ENCODE results near the gene EPS8. TPM values are rescaled to one million over a fixed set of nuclear protein-coding genes. Genes with fewer than 3 reads are reported as not detected.
A peak's percentile ranks its signal among the peaks of the same experiment; 100 is the strongest.

The EPS8 gene
- total RNA-seq, 1 experiment from 2014 or later: 36.7 TPM

DNA sequence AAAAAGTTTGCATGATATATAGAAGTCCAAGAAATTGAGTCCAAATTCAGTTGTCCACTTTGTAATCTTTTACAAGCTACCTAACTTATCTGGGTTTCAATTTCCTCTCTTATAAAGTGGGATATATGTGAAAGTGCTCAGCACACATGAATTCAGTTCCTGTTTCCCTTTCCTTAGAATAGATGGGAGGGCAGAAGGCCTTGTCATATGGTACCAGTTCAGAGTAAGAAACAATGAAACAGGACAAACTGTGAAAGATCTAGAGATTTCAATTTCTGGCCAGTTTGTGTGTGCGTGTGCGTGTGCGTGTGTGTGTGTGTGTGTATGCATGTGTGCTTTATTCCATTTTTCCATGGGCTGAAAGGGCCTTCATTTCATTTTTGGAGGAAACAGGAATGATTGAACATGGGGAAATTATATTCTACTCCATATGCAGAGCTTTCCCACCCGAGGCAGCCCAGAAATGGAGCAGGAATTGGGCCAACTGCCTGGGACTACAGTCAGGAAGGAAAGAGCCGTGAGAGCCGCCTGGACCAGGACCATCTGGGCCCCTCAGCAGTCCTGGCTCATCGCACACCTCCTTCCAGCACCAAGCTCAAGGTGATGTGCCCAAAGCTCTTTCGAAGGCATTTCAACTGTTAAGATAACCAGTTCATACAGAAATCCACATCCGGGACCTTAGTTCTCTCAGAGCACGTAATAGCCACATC, 183.2 kb downstream of the EPS8 start:
- DNase-seq (ENCODE audit: low read depth): no peak

DNA sequence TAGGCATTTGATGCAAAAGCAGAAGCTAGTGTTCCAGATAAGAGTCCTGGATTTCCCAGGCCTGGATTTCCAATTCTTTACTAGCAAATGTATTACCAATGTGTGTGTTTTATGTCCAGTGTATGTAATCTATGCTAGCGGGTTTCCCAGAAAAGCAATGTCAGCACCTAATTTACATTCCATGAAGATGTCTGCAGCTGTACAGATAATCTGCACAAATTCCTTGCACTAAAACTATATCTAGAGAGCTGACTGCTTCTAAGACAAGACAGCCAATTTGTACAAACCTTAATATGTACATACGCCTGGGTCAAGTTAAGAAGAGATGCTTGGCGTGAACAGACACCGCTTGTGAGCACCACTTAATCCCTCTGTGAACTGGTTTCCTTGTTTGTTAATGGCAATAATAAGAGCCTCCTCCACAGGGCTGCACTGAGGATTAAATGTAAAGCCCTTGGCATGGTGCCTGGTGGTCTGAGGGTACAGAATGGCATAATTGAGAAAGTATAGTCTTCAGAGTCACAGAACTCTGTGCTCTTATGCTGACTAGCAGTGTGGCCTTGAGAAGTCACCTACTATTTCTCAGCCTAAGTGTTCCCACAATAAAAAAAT, 185.6 kb downstream of the EPS8 start:
- DNase-seq (ENCODE audit: low read depth): no peak

DNA sequence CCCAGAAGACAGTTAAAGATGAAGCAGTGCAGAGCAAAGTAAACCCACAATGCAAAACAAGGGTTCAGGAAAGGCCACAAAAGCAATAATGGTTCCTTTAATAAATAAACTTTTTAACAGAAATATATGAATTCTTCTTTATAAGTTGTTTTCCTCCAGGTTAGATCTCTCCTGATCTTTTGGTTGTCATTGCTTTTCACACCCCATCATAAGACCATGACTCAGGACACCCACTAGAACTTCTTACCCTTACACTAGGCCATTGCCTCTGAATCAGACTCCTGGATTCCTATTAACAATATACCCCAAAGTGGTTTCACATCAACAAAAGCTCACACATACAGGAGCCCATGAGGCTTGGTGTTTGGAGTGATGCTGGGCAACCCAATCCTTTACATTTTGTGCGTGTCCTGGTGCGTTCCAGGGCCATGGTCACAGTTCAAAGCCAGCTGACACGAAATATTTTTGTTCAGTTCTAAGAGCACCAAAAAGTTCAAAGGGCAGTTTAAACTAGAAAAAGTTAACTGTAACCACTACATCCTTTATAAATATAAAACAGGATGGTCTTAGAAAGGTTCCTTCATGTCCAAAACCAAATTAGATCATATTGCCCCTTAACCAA, 187.0 kb downstream of the EPS8 start:
- DNase-seq (ENCODE audit: low read depth): no peak

DNA sequence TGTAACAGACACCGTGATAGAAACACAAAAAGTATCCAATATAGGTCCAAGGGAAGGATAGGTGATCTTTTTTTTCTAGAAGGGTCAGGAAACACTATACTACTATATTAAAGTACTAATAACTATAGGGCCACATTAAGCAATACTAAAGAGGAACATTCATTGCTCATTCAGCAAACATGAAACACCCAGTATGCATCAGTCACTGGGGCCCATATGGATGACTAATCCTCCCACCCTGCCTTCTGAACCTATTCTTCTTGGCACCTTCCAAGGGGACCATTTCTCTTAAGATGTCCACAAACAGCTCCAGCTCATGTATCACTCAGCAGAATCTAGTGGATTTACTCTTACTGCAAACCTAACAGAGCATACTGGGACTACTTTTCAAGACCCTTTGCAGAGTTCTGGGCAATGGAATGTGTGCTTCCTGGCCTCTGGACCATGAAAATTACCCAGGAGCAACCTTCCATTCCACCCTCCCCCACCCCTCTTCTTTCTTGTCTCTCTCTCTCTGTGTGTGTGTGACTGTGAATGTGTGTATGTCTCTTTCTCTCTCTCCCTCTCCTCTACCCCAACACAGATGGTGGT, 187.9 kb downstream of the EPS8 start:
- peak; percentile 86 for DNase-seq (ENCODE audit: low read depth)

DNA sequence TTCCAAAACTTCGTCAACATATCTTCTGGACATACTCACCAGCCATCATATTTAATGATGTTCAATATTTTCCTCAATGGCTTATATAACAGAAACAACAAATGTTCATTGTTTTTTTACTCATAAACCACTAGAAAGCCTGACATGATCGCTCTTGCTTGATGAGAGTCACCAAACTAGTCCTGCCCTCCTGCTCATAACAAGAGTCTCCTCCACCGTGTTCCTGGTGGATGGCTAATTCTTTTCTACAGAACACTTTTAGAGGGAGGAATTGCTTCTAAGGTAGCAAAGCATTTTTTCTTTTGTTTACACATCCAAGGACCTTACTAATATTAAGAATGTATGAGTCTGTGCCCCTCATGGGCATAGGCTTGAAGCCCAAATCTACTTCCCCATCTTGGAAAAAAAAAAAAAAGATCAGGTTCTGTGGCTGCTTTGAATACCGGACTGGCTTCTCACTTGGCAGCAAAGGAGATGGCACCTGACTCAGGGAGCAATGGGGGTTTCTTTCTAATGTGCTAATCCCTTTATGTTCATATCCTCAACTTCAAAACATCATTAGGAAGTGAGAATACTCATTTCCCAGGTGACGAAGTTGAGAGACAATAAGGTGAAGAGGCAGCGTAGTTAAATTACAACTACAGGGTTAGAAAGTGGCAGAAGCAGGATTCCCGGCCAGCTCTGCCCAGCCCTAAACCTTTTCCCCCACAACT, 188.8 kb downstream of the EPS8 start:
- DNase-seq (ENCODE audit: low read depth): no peak

DNA sequence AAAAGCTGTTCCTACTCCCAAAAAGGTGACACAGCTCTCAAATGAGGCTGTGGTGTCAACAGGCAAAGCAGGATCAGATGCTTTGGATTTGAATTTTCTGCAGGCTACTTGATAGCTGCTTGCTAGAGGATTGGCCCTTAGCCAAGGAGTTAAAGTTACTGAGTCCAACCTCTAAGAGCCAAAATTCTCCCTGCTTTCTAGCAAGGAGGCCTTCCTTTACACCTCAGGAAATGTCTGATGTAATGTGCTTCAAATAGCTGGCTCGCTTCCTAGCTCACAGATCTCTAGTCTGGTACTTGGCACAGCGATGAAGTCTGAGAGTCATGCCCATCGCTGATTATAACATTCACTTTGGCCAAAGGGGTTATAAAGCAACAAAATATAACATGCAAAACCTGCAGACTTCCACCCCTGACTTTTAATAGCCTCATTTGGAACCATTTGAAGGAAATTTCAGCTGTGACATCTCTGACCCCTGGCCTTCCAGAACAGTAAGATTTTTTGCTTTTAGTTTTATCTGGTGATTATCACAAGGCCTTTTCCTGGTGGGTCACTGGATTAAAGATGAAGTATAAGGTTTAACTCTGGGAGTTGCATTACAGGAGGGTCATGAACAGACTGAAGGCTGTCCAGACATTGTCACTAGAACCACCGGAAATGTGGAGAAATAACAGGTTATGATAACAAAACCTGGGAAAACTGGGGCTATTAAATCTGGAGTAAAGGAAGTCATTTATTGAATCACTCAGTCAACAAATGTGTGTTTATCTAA, 189.7 kb downstream of the EPS8 start:
- DNase-seq (ENCODE audit: low read depth): peak; percentile 58

DNA sequence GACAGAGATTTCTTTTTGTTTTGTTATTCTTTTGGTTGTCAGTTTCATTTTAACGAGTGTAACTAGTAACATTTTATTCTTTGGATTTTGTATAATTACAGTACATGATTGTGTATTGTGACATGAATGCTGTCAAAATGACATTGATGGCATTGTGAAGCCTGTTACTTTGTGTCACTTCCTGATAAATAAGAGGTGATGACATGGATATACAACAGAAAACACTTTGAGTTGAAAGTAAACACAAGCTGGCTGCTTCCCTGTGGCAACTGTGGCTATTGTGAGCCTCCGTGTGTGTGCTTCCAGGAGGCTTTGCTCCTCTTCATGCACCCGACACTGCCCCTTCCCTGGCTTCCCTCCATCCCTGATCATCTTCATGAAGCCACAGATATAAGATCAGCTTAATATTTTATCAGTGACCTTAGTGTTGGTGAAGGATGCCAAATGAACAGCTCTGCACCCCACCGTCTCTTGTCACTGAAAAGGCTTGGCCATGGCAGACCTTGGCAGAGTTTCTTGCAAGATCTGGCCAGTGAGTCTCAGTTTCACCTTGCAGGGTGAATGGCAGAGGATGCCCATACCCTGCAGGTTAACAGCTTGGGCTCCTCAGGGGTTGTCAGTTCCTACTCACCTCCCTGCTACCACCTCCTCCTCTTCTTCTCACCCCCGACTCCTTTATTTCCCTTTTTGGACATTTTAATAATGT, 191.9 kb downstream of the EPS8 start:
- DNase-seq (ENCODE audit: low read depth): no peak

DNA sequence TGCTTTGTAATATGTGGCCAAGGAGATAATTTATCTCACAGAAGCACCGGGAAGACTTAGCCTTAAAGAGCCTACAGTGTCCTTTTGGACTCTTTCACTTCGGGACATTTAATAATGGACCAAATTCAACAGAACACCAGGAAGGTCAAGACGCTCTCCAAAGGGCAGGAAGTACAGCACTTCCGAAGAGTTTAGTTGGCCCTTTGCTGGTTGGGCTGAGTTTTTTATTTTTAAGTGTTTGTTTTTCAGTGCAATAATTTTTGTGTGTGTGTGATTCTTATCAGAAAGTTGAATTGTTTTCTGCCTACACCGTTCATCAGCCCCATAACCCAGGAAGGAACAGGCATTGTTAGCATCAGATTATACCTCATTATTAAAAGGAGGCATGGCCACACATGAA, 193.0 kb downstream of the EPS8 start:
- no peak for DNase-seq (ENCODE audit: low read depth)

DNA sequence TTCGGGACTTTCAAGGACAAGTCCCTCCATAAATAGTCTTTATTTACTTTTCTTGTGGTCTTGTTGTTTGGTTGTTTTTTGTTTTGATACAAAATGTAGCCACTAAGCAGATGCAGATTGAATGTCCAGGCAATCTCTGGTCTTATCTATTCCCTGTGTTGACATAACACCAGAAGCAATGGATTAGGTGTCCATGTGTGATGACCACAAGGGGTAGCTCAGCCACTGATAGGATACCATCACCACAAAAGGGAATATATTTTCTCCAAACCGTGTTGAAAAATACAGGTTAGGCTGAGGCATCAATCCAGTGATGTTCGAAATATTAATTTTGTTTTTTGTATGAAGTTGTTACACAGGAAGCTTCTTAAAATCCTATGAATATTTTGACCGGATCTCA, 196.3 kb downstream of the EPS8 start:
- no peak for DNase-seq (ENCODE audit: low read depth)

DNA sequence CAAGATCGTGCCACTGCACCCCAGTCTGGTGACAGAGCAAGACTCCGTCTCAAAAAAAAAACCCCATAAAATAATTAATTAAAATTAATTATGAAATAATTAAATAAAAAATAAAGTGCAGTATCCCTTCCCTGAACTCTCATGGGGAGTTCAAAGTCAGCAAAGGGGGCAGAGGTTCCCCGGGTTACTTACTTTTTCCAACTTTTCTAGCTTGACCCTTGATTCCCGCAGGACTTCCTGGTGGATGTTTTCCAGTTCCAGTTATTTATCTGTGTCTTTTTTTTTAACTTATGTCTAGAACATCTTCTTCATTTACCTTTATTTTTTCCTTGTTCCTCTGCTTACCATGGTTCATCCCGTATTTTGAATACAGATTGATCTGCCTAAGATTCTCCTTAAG, 197.4 kb downstream of the EPS8 start:
- no peak for DNase-seq (ENCODE audit: low read depth)

DNA sequence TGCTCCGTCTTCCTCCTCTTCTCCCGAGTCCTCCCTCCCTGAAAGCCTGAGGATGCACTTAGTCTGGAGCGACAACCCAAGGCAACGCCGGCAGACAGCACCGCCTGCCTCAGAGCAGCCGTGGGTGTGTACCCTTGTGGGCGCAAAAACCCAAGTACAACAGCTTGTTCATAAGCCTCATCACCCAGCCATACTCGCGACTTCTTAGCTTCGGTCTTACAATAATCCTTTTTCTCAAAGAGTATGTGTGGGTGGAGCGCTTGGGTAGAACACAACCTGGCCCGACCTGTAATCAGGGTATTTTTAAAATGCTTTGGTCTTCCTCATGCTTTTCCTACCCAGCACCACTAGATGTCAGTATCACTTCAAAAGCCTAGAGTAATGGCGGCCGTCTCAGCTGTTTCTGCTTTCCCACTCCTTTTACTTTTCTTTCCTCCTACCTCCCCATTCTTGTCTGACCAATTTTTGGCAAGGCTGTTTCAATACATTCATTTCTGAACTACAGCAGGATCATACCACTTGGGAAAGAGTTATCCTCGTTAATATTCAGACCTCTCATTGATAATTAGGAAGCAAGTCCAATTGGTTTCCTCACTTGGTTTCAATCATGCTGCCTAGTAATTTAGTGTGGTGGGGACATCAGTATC, 198.9 kb downstream of the EPS8 start:
- peak; percentile 70 for DNase-seq (ENCODE audit: low read depth)

DNA sequence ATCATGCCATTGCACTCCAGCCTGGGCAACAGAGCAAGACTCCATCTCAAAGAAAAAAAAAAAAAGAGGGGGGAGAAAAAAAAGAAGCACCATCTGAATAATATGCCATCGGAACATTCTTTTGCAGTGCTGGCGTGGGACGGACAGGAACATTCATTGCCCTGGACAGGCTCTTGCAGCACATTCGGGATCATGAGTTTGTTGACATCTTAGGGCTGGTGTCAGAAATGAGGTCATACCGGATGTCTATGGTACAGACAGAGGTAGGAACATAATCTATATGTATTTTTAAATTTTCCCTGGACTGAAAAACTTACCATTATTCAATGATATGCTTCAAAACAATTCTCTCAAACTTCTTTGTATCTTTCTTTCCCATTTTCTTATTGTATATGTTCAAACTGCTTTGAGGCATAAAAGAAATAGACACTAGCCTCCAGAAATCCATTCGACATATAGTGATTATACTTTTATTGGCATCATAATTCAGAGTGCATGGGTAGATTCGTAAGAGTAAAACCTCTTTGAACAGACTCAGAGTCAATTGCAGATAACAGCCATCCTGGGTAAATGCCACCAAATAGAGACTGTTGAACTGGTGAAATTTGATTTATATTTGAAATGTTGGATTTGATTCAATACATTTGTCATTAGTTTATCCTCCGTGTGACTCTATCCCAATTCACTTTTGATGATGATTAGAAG, 199.7 kb downstream of the EPS8 start:
- DNase-seq (ENCODE audit: low read depth): no peak

DNA sequence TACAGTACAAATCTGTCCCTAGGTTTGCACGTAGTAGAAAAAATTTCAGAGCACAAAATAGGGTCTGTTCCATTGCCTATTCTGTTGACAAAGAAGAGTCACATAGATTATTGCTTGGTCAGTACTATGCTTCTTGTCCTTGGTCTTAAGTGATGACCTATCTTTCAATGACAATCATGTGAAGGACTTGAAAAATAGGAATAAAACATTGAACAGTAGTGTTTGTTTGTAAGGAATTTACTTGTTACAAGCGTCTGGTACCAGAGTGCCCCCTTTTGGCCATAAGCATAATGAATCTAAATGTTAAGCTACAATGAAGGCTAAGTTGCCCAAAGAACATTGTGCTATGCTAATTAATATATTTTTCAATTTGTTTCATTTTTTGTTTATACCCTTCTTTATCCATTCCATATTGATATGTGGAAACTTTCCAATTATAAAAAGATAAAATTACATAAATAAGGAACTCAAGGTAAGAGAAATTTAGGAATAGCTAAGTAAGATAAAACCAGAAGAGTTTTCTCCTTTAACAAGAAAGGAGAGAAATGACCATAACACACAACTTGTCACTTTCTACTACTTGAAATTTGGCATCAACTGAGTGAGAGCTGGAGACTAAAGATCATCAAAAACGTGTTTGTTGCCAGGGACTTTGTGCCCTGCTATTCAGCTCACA, 204.7 kb downstream of the EPS8 start:
- no peak for DNase-seq (ENCODE audit: low read depth)

DNA sequence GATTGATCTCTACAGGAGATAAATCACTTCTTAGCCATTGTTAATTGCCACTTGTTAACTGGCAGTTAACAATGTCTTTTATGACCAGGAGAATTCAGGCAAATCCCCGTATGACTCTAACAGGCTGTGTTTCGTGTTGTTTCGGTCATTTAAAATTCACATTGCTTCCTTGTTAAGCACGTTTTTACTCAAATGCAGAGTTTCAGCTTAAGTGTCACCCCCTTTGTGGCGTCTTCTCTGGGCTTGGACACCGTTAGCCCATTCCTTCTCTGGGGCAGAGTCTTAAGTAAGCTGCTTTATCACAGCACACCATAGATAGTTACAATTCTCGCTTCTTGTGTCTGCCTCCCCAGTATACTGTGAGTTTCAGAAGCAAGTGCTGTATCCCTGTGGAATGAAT, 205.4 kb downstream of the EPS8 start:
- DNase-seq (ENCODE audit: low read depth): no peak

DNA sequence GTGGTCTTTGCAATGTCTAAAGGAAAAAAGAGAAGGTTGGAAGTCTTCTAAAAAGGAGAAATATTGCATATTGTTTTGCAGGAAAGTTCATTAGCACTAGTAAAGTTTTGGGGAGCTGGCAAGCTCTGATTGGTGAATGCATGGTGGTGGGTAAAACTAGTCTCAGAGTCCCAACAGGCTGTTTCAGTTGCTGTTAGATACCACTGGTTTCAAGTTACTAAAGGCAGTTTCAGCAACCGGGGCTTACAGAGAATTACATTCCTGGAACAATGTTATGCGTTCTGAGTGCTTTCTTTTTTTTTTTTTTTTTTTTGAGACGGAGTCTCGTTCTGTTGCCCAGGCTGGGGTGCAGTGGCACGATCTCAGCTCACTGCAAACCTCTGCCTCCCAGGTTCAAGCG, 208.2 kb downstream of the EPS8 start:
- DNase-seq (ENCODE audit: low read depth): no peak

DNA sequence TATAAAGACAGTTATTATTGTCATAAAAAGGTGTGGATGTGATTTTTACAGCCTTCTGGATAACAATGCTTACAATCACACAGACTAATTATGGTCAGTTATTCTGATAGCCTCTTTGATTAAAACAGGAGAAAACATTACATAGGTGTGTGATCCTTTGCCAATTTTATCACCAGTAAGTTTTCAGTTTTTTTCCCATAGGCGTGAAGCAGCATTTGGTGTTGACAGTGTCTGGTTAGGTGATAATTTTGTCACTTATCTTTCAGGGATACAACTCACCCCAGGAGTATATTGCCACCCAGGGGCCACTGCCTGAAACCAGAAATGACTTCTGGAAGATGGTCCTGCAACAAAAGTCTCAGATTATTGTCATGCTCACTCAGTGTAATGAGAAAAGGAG, 208.8 kb downstream of the EPS8 start:
- no peak for DNase-seq (ENCODE audit: low read depth)

DNA sequence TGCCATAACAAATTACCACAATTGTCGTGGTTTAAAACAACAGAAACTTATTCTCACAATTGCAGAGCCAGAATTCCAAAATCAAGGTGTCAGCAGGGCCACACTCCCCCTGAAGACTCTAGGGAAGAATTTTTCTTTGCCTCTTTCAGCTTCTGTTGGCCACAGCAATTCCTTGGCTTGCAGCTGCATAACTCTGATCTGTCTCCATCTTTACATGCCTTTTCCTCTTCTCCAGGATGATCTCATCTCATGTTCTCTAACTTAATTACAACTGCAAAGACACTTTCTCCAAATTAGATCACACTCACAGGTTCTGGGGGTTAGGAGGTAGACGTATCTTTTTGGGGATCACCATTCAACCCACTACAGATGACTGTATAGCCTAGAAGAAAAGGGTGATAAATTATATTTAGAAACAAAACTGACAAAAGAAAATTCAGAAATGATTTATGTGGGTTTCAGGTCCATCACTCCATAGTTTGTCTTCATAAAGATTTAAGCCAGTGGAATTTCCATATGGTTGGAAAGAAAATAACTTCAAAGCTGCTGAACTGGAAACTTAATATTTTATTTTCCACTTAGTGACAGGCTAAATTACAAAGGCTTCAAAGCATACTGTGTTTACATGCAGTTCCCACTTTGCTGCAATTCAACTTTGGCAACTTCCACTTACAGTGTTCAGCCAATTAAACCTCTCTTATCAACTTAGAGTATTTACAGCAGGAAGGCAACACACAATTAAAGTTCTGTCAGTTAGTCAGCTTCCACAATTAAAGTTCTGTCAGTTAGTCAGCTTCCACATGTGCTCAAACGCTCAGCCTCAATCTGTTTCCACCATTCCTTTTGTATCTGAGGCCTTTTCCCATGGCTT, 213.3 kb downstream of the EPS8 start:
- DNase-seq (ENCODE audit: low read depth): no peak

DNA sequence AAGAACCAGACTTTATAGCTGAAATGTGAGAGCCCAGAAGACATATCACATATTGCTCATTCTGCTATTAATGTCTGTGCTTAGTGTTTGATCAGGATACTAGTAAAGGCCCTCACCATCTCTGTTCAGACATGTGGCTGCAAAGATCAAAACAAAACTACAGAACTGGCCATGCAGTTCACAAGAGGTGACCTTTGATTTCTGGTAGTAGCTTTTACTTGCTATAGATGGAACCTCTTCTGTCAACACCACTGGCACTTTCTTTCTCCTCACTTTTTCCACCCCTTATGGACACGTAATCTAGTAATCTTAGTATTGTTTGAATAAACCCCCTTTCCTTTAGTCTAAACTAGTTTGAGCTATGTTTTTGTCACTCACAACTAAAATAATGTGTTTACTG, 214.8 kb downstream of the EPS8 start:
- DNase-seq (ENCODE audit: low read depth): no peak

Data from HT1080 (cell line).